B cell (primary cell): ENCODE data around the gene GABRD. TPM values are rescaled to one million over a fixed set of nuclear protein-coding genes. Genes with fewer than 3 reads are reported as not detected.

Source experiments
- ATAC-seq: fragments of 200-7000 bp; cut with Tn5 transposase; one replicate; pipeline ENCODE4 v1.10.0; 2021; ENCODE audit warnings: low read depth, mild to moderate bottlenecking, moderate number of reproducible peaks, moderate library complexity
- CTCF ChIA-PET: fragments of 350-600 bp; sonication (Branson Sonifier 250); formaldehyde crosslinking; loops from one replicate; lab custom pipeline; 2021; ENCODE audit warnings: antibody characterized with exemption, inconsistent platforms; lab: Charles Lee
- POLR2A ChIA-PET: fragments of 350-600 bp; sonication (Branson Sonifier 250); formaldehyde crosslinking; loops from one replicate; lab custom pipeline; 2021; ENCODE audit warnings: antibody characterized with exemption; lab: Charles Lee
- DNase-seq: peaks from one replicate; pipeline ENCODE4 v3.0.0; 2013
- H2AFZ ChIP-seq: 2 replicates; pipeline ENCODE4 v1.6.1; 2012; ENCODE audit warnings: mild to moderate bottlenecking, low read depth, low read length; ENCODE audit not compliant: insufficient read depth, poor library complexity, severe bottlenecking
- H3K27ac ChIP-seq, 2 donors: 1 replicate in 1 of 2; 2 replicates in 1 of 2; pipeline ENCODE4 v1.5.1; 2012 to 2013; ENCODE audit warnings: low read length in 2 of 2, mild to moderate bottlenecking in 2 of 2, moderate library complexity in 1 of 2
- H3K27me3 ChIP-seq, 4 experiments: fragments of 200-600 bp in 1 of 4; sonication (generic) in 1 of 4; replicated peaks in 1 of 4; 1 replicate in 2 of 4; 2 replicates in 2 of 4; pipeline versions ENCODE4 v1.6.1 to v1.7.0; 2013 to 2016; ENCODE audit warnings: low read length in 3 of 4, mild to moderate bottlenecking in 2 of 4, mixed read lengths in 1 of 4, moderate library complexity in 1 of 4; ENCODE audit not compliant: insufficient read depth in 4 of 4, control insufficient read depth in 3 of 4; ENCODE audit errors: control extremely low read depth in 1 of 4
- H3K36me3 ChIP-seq, 2 experiments: replicated peaks in 1 of 2; 1 replicate in 1 of 2; 2 replicates in 1 of 2; pipeline versions ENCODE4 v1.6.1 to v1.7.1; 2013; ENCODE audit warnings: low read length in 1 of 2; ENCODE audit not compliant: insufficient read depth in 2 of 2, control insufficient read depth in 1 of 2; ENCODE audit errors: control extremely low read depth in 1 of 2, extremely low read depth in 1 of 2
- H3K4me1 ChIP-seq, 2 donors: fragments of 200-600 bp in 1 of 2; sonication (generic) in 1 of 2; 1 replicate in 1 of 2; 2 replicates in 1 of 2; pipeline versions ENCODE4 v1.5.1 to v1.6.1; 2013 to 2017; ENCODE audit warnings: low read length in 2 of 2; ENCODE audit not compliant: control insufficient read depth in 2 of 2, insufficient read depth in 2 of 2
- H3K4me2 ChIP-seq: replicated peaks from 2 replicates; pipeline ENCODE3; 2012; ENCODE audit warnings: mild to moderate bottlenecking, low read depth, low read length; ENCODE audit not compliant: poor library complexity, severe bottlenecking
- H3K4me3 ChIP-seq, 5 experiments: fragments of 200-600 bp in 1 of 5; sonication (generic) in 1 of 5; 1 replicate in 3 of 5; 2 replicates in 2 of 5; pipeline versions ENCODE4 v1.5.1 to v1.7.0; 2011 to 2016; ENCODE audit warnings: low read length in 4 of 5, mild to moderate bottlenecking in 4 of 5, low read depth in 2 of 5, control low read depth in 1 of 5, moderate library complexity in 1 of 5; ENCODE audit not compliant: insufficient read depth in 1 of 5; ENCODE audit errors: control extremely low read depth in 1 of 5, extremely low read depth in 1 of 5
- H3K79me2 ChIP-seq: fragments of 200-600 bp; sonication (generic); one replicate; pipeline ENCODE4 v1.6.0; 2016; ENCODE audit warnings: low read length; ENCODE audit not compliant: control insufficient read depth, insufficient read depth
- H3K9ac ChIP-seq: fragments of 200-600 bp; sonication (generic); 2 replicates; pipeline ENCODE4 v1.6.1; 2017; ENCODE audit warnings: mild to moderate bottlenecking, low read length, moderate library complexity
- H3K9me3 ChIP-seq, 3 donors: one replicate each; pipeline versions ENCODE4 v1.6.1 to v1.7.1; 2013; ENCODE audit warnings: low read length in 2 of 3; ENCODE audit not compliant: control insufficient read depth in 2 of 3, insufficient read depth in 1 of 3; ENCODE audit errors: control extremely low read depth in 1 of 3
- H4K20me1 ChIP-seq: 2 replicates; pipeline ENCODE4 v1.6.0; 2012; ENCODE audit warnings: mild to moderate bottlenecking, low read length; ENCODE audit not compliant: insufficient read depth, control insufficient read depth, poor library complexity, severe bottlenecking
- H3K27ac Mint-ChIP-seq: one replicate; pipeline ENCODE4 v1.8.0; 2021; ENCODE audit warnings: mixed read lengths
- H3K27me3 Mint-ChIP-seq: one replicate; pipeline ENCODE4 v1.8.0; 2021; ENCODE audit warnings: mixed read lengths
- H3K4me1 Mint-ChIP-seq: one replicate; pipeline ENCODE4 v1.8.0; 2021; ENCODE audit warnings: mixed read lengths
- H3K4me3 Mint-ChIP-seq: one replicate; pipeline ENCODE4 v1.8.0; 2021; ENCODE audit warnings: mixed read lengths
- H3K9me3 Mint-ChIP-seq: one replicate; pipeline ENCODE4 v1.8.0; 2022; ENCODE audit warnings: mixed read lengths; ENCODE audit not compliant: insufficient read depth
- CTCF ChIP-seq: fragments of 200-600 bp; IDR thresholded peaks from one replicate; pipeline ENCODE4 v1.8.0; 2022; ENCODE audit warnings: antibody characterized with exemption, mild to moderate bottlenecking
- EZH2 ChIP-seq: IDR thresholded peaks from 2 replicates; pipeline ENCODE4 v1.6.1; 2012; ENCODE audit warnings: borderline replicate concordance, low read depth, mild to moderate bottlenecking, moderate library complexity, low read length; ENCODE audit not compliant: insufficient read depth, poor library complexity, severe bottlenecking
- WGBS: methylation state at CpG from one replicate; pipeline ENCODE4 v1.1.5; 2013; ENCODE audit warnings: missing lambda C conversion rate; ENCODE audit not compliant: insufficient coverage; 5-methylcytosine and 5-hydroxymethylcytosine counted together
- intact Hi-C: fragments of 100-400 bp; cut with micrococcal nuclease; formaldehyde crosslinking; loops from one replicate; pipeline ENCODE4 v1.10.0; 2022
- polyA plus RNA-seq: library from polyadenylated mRNA; depleted of rRNA; stranded (reverse); fragments of >200 nt; gene quantifications from 2 replicates; pipeline ENCODE4 v1.2.3, GENCODE V29; 2012
- total RNA-seq, 2 donors: library from RNA; stranded (reverse); fragments of 120-200 nt in 1 of 2; gene quantifications; 1 replicate in 1 of 2; 2 replicates in 1 of 2; pipeline versions ENCODE4 v1.2.3 to v1.2.4, GENCODE V29; 2013 to 2022

Gene GABRD
- total and polyA plus RNA-seq, 2 donors (not counting 1 experiment from before 2014, with no cell fraction given): not detected

- H3K27ac ChIP-seq: no peak overlapping the region
- peaks cover 11% of the 10 kb centered on the region for H4K20me1 ChIP-seq
- no peak overlapping the region for H3K4me3 ChIP-seq
- no peak for DNase-seq
- H2AFZ ChIP-seq: no peak overlapping the region
- Mint-ChIP-seq H3K9me3 (peaks cover 12% of the 10 kb centered on the region), H3K27ac (no peak overlapping the region), H3K4me3 (no peak overlapping the region), H3K27me3 (no peaks in the 10 kb centered on the region), H3K4me1 (no peaks in the 10 kb centered on the region)
- CTCF ChIA-PET: no interaction called here
- 93% methylated on average over 13 of the region's 19 CpGs for WGBS
- peaks cover 0 to 38% (median 20%) of the 10 kb centered on the region in 3 donors for H3K9me3 ChIP-seq
- H3K27me3 ChIP-seq: no peaks in the 10 kb centered on the region
- intact Hi-C loops: no loop called here
- no peak for TF ChIP-seq CTCF
- no peak for TF ChIP-seq EZH2
- no peak for ATAC-seq
- no peaks in the 10 kb centered on the region for H3K4me1 ChIP-seq
- H3K79me2 ChIP-seq: peaks cover 9% of the 10 kb centered on the region
- POLR2A ChIA-PET: no interaction called here
- H3K9ac ChIP-seq: no peak overlapping the region
- no peak overlapping the region for H3K4me2 ChIP-seq
- H3K36me3 ChIP-seq: peaks cover 0 to 2% of the 10 kb centered on the region in 2 experiments
Measured at GRCh38 chr1:2074396-2074795, 55.3 kb downstream of the GABRD start.

GRCh38 chr1:2074944-2075740, 56.0 kb downstream of the GABRD start:
- H3K4me1 Mint-ChIP-seq: no peaks in the 10 kb centered on the region
- H3K79me2 ChIP-seq: peaks cover 12% of the 10 kb centered on the region
- WGBS: 92% methylated on average over 36 of the region's 38 CpGs
- CTCF ChIA-PET: no interaction called here
- DNase-seq: no peak
- H3K4me1 ChIP-seq: no peaks in the 10 kb centered on the region
- ATAC-seq: no peak
- no peak overlapping the region for H3K4me2 ChIP-seq
- intact Hi-C loops: no loop called here
- H3K27me3 Mint-ChIP-seq: no peaks in the 10 kb centered on the region
- no peaks in the 10 kb centered on the region for H3K27me3 ChIP-seq
- H3K4me3 Mint-ChIP-seq: no peak overlapping the region
- TF ChIP-seq CTCF (no peak), EZH2 (no peak)
- H3K27ac ChIP-seq: no peak overlapping the region
- POLR2A ChIA-PET: no interaction called here
- H3K9ac ChIP-seq: no peak overlapping the region
- H4K20me1 ChIP-seq: peaks cover 9% of the 10 kb centered on the region
- H3K4me3 ChIP-seq: no peak overlapping the region
- peaks cover 0 to 2% of the 10 kb centered on the region in 2 experiments for H3K36me3 ChIP-seq
- H2AFZ ChIP-seq: no peak overlapping the region
- H3K9me3 Mint-ChIP-seq: peaks cover 12% of the 10 kb centered on the region
- H3K27ac Mint-ChIP-seq: no peak overlapping the region
- H3K9me3 ChIP-seq: peaks cover 0 to 45% (median 23%) of the 10 kb centered on the region in 3 donors
